GM19438 (cell line): ENCODE measurements around the gene CDO1.
"Not testable (repeated sequence)": the region's sequence is repeated elsewhere in the genome, so short reads cannot be mapped to it uniquely, and the experiment has no call there.

ENCODE experiments used
- ATAC-seq: cut with Tn5 transposase; IDR thresholded peaks from one replicate; pipeline ENCODE4 v1.9.1; 2021; ENCODE audit warnings: low read depth; ENCODE audit not compliant: unreplicated experiment

Gene CDO1

GRCh38 chr5:115831163-115831768 lies 14.8 kb upstream of the CDO1 start:
- ATAC-seq = no peak

GRCh38 chr5:115829913-115830312 lies 13.5 kb upstream of the CDO1 start:
- ATAC-seq = no peak

- no peak for ATAC-seq
Observed at GRCh38 chr5:115825948-115826347, 9.5 kb upstream of the CDO1 start.

GRCh38 chr5:115824983-115825382 lies 8.5 kb upstream of the CDO1 start:
- not testable (repeated sequence) for ATAC-seq

- ATAC-seq = no peak
Observed at GRCh38 chr5:115820846-115821245, 4.4 kb upstream of the CDO1 start.

DNA sequence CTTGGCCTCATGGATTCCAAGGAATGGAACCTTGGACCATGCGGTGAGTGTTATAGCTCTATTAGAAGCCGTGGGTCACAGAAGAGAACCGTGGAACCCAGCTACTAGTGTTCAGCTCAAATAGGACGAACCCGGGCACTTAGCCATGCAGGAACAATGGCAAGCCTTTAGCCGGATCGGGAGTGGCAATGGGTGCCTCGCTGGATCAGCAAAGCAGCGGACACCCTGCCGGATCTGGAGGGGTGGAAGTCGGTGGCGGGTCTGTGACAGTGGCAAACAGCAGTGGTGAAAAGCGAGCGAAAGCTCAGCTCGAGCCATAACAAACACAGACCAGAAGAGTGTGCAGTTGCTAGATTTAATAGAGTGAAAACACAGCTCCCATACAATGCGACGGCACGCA lies 2.4 kb upstream of the CDO1 start:
- ATAC-seq = no peak

- no peak for ATAC-seq
Observed at GRCh38 chr5:115817386-115817785, 927 bp upstream of the CDO1 start.

DNA sequence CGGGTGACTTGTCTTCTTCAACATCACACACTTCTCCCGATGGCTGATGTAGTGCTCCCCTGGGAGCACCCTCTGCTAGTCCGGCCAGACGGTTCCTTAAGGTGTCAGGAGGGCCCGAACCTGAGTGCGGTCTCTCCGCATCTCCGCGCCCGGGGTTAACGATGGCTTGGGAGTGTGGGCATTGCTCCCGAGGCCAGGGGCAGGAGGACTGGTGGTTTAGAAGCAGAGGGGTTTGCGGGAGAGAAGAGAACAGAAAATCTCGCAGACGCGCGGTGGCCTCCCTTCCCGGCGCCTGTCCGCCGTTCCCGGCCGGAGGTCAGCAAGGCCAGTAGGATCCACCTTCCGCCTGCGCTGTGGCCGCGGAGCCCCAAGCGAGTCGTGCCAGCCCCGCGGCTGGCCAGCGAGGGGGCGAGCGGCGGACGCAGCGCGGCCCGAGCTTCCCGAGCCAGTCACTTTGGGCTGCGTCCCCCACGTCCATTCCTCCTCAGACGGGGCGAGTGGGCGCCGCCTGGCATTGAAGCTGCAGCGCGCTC lies 700 bp downstream of the CDO1 start:
- no peak for ATAC-seq

GRCh38 chr5:115815006-115815692 lies 1.3 kb downstream of the CDO1 start:
- no peak for ATAC-seq

DNA sequence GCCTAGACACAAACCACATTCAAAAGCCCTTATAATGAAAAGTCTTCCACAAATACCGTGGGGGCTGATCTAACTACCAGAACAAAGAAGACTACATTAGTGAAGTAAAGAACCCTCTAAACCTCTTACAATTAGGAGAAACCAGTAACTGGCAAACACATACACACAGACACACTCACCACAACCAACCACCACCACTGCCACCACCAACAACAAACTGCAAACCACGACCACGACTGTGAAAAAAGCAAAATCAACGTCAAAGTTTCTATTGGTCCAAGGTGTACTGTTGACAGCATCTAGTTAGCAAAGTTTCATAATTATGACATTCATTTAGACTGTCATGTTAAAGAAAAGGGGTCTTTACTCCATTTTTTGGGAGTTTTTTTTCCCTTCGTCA lies 2.7 kb downstream of the CDO1 start:
- no peak for ATAC-seq

- ATAC-seq = no peak
Observed at GRCh38 chr5:115812372-115812771, 4.1 kb downstream of the CDO1 start.

GRCh38 chr5:115811406-115811805 lies 5.1 kb downstream of the CDO1 start:
- no peak for ATAC-seq

DNA sequence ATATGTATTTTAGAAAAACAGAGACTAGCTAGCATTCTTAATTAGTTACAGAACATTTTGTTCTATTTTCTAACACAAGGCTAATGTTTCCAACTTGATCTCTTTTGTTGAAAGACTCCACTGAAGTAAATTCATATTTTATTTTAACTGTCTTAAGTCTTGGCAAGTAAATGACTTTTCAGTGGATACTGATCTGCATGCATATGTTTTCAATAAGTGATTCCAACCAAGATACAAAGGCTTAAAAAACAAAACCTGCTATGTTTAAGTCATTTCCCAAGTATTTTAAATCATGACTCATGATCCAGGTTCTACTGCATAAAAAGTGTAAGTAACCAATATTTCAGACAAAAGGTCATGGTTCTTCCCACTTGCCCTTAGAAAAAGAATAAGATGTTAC lies 5.7 kb downstream of the CDO1 start:
- ATAC-seq = no peak

- no peak for ATAC-seq
Observed at GRCh38 chr5:115809946-115810345, 6.5 kb downstream of the CDO1 start.

- not testable (repeated sequence) for ATAC-seq
Observed at GRCh38 chr5:115808066-115808465, 8.4 kb downstream of the CDO1 start.

- ATAC-seq = no peak
Observed at GRCh38 chr5:115807654-115808052, 8.8 kb downstream of the CDO1 start.

- ATAC-seq = no peak
Observed at GRCh38 chr5:115806986-115807653, 9.3 kb downstream of the CDO1 start.

GRCh38 chr5:115801984-115802383 lies 14.5 kb downstream of the CDO1 start:
- no peak for ATAC-seq

DNA sequence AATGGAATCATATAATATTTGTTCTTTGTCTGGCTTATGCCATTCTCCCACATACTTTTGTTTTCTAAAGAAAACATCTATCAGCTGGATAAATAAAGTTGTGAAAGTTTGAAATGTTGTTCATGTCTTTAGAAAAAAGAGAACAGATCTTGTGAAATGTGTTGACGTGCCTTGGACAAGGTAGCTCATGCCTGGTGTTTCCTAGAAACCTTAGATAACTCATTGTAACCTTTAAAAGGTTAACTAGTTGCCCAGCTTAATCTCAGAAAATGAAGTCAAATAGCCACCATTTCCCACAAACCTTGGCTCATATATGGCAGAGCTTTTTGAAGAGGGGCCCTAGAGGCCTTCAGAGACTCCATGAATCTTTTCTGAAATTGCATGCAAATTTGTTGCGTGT lies 15.3 kb downstream of the CDO1 start:
- ATAC-seq = no peak

DNA sequence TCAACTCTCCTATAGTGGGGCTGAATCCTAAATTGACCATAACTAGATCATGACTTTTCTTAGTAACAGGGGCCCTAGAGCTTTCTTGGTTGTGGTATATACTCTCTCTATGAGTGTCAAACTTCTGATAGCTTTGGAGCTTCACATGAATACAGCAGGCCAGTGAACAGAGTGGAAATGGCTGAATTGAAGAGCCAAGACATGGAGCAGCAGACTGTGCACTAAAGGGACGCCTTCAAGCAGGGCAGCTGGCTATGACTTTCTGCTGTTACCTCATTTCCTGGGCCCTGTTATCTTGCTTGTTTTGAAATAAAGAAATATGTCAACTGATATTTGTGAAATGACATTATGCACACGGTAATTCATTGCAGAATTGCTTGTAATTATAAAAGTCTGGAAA lies 16.4 kb downstream of the CDO1 start:
- no peak for ATAC-seq

DNA sequence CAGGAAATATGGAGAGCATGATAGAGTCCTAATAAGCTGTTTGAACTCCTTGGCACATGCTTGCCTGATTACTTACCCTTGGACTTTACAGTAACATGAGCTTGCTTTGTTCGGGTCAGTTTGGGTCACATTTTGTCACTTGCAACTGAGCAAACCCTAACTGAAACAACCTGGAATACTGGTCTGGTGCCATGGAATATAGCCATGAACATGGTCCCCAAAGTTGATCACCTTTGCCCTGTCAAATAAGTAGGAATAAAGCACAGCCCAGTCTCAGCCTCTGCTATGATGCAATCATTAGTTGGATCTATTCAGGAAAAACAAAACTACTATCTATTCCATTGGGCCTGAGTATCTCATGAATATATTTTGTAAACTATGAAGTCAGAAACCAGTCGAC lies 18.2 kb downstream of the CDO1 start:
- no peak for ATAC-seq

DNA sequence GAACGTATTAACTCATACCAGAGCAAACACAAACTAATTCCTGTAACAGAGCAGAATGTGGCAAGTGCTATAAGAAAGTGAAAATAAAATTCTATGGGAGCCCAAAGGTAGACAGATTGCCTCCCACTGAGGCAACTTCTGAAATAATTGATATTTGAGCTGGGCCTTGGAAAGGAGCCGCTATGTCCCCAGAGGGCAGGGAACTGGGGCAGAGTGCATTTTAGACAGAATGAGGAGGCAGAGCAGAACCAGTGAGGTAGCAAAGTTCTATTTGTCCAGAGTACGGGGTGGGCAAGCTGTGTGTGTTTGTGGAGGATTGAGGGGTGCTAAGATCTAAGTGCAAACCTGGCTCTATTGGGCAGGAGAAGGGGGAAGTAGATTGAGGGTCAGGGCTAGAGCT lies 19.8 kb downstream of the CDO1 start:
- no peak for ATAC-seq
